MM.1S (cell line): Measurements from ENCODE around the gene CNTN1.

Experiments used
- CTCF ChIP-seq: fragments of 300-600 bp; sonication (generic); IDR thresholded peaks from 2 replicates; pipeline ENCODE4 v1.5.1; 2016; ENCODE audit warnings: antibody characterized with exemption, low read length, mixed read lengths
- EZH2 ChIP-seq: fragments of 300-600 bp; sonication (generic); optimal IDR thresholded peaks from 2 replicates; pipeline ENCODE3; 2017; ENCODE audit warnings: low read depth, mild to moderate bottlenecking, antibody characterized with exemption, low read length, mixed read lengths
- EZH2phosphoT487 ChIP-seq: fragments of 300-600 bp; sonication (generic); IDR thresholded peaks from 2 replicates; pipeline ENCODE4 v1.6.1; 2018; ENCODE audit warnings: antibody characterized with exemption, low read length

- TF ChIP-seq EZH2 (no peak), CTCF (no peak), EZH2phosphoT487 (no peak)
Observed at GRCh38 chr12:41073633-41074472, 381.6 kb downstream of the CNTN1 start.
